ENCODE results near the gene ZNF366. TPM values are rescaled to one million over a fixed set of nuclear protein-coding genes. Genes with fewer than 3 reads are reported as not detected.

ZNF366 gene
- total RNA-seq, 4 donors from 2014 or later: 0.70 to 2.5 (median 1.3) TPM

- TF ChIP-seq POLR2A (IDR thresholded peaks at IDR 0.05) (no peak), CTCF (IDR thresholded peaks at IDR 0.05) (no peak)
- H3K4me1 ChIP-seq: peaks cover 4 to 29% (median 9%) of the 10 kb centered on the region in 4 donors
- no peak overlapping the region for H3K27ac ChIP-seq
- no peaks in the 10 kb centered on the region for H3K36me3 ChIP-seq
- H3K9me3 ChIP-seq: no peaks in the 10 kb centered on the region
- no peak for DNase-seq
- no peak overlapping the region for H3K4me3 ChIP-seq
- no peaks in the 10 kb centered on the region for H3K27me3 ChIP-seq
These were observed 51.7 kb downstream of the ZNF366 start for GRCh38 chr5:72455476-72455875.

- TF ChIP-seq CTCF (IDR thresholded peaks at IDR 0.05) (no peak), POLR2A (IDR thresholded peaks at IDR 0.05) (no peak)
- no peak overlapping the region for H3K27ac ChIP-seq
- H3K4me1 ChIP-seq: peaks cover 4 to 29% (median 9%) of the 10 kb centered on the region in 4 donors
- H3K4me3 ChIP-seq: no peak overlapping the region
- no peaks in the 10 kb centered on the region for H3K27me3 ChIP-seq
- H3K9me3 ChIP-seq: no peaks in the 10 kb centered on the region
- H3K36me3 ChIP-seq: no peaks in the 10 kb centered on the region
- no peak for DNase-seq
These were observed 52.2 kb downstream of the ZNF366 start for GRCh38 chr5:72454996-72455395.

- no peak overlapping the region for H3K4me3 ChIP-seq
- TF ChIP-seq POLR2A (IDR thresholded peaks at IDR 0.05) (no peak), CTCF (IDR thresholded peaks at IDR 0.05) (no peak)
- no peaks in the 10 kb centered on the region for H3K9me3 ChIP-seq
- peaks cover 4 to 21% (median 9%) of the 10 kb centered on the region in 4 donors for H3K4me1 ChIP-seq
- no peaks in the 10 kb centered on the region for H3K36me3 ChIP-seq
- H3K27me3 ChIP-seq: no peaks in the 10 kb centered on the region
- no peak for DNase-seq
- peak overlapping the region; percentile 61 to 86 (median 76) for H3K27ac ChIP-seq
These were observed 53.9 kb downstream of the ZNF366 start for GRCh38 chr5:72453246-72453775.

GRCh38 chr5:72452515-72453245 is 54.5 kb downstream of the ZNF366 start:
- no peaks in the 10 kb centered on the region for H3K36me3 ChIP-seq
- no peak for TF ChIP-seq POLR2A (IDR thresholded peaks at IDR 0.05)
- no peak for TF ChIP-seq CTCF (IDR thresholded peaks at IDR 0.05)
- peaks cover 4 to 21% (median 9%) of the 10 kb centered on the region in 4 donors for H3K4me1 ChIP-seq
- H3K9me3 ChIP-seq: no peaks in the 10 kb centered on the region
- H3K27me3 ChIP-seq: no peaks in the 10 kb centered on the region
- DNase-seq: peak in 1 of 3 donors; percentile 69
- H3K27ac ChIP-seq: peak overlapping the region; percentile 61 to 86 (median 76)
- H3K4me3 ChIP-seq: no peak overlapping the region

GRCh38 chr5:72451741-72452505 is 55.3 kb downstream of the ZNF366 start:
- H3K4me3 ChIP-seq: no peak overlapping the region
- peaks cover 4 to 21% (median 9%) of the 10 kb centered on the region in 4 donors for H3K4me1 ChIP-seq
- DNase-seq: peak in 2 of 3 donors; percentile 33 to 61
- H3K27ac ChIP-seq: peak overlapping the region; percentile 61 to 86 (median 76)
- H3K9me3 ChIP-seq: no peaks in the 10 kb centered on the region
- no peaks in the 10 kb centered on the region for H3K36me3 ChIP-seq
- TF ChIP-seq POLR2A (IDR thresholded peaks at IDR 0.05) (no peak), CTCF (IDR thresholded peaks at IDR 0.05) (no peak)
- no peaks in the 10 kb centered on the region for H3K27me3 ChIP-seq
